HG03139 (cell line): ENCODE measurements around the gene KCNH6.
A peak's percentile ranks its signal among the peaks of the same experiment; 100 is the strongest.

ENCODE experiments used
- ATAC-seq: cut with Tn5 transposase; IDR thresholded peaks from one replicate; pipeline ENCODE4 v1.9.1; 2021; ENCODE audit not compliant: unreplicated experiment

Gene KCNH6

DNA sequence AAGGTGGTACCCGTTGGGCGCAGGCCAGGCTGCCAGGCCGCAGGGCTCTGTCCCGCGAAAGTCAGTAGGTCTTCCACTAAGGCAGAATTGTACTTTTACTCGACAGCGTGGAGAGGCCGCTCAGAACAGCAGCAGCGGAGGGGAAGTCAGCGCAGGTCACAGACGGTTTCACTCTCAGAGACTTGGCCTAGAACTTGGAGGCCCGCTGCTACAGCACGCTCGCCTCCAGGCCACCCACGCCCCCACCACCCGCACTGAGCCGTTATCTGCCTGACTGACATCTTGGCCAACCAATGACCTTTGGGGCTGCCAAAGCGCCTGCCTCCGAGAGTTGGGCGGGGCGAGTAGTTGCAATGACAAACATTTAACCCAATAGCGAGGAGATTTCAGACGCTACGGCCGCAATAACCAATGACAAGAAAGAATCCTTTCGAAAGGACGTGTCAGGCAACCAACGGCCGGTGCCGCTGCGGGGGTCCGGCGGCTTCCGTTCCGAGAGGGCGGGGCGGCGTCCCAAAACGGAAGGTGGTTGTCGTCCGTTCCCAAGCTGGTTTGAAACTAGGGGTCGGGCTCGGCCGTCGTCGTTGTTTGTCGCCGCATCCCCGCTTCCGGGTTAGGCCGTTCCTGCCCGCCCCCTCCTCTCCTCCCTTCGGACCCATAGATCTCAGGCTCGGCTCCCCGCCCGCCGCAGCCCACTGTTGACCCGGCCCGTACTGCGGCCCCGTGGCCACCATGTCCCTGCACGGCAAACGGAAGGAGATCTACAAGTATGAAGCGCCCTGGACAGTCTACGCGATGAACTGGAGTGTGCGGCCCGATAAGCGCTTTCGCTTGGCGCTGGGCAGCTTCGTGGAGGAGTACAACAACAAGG lies 27.0 kb downstream of the KCNH6 start, which contains the start of gene DCAF7:
DCAF7 (plus strand) TSS at position 532 of the 871 bp plus-strand sequence; CDS start at position 733, 201 bp downstream.
- peak; percentile 89 for ATAC-seq

DNA sequence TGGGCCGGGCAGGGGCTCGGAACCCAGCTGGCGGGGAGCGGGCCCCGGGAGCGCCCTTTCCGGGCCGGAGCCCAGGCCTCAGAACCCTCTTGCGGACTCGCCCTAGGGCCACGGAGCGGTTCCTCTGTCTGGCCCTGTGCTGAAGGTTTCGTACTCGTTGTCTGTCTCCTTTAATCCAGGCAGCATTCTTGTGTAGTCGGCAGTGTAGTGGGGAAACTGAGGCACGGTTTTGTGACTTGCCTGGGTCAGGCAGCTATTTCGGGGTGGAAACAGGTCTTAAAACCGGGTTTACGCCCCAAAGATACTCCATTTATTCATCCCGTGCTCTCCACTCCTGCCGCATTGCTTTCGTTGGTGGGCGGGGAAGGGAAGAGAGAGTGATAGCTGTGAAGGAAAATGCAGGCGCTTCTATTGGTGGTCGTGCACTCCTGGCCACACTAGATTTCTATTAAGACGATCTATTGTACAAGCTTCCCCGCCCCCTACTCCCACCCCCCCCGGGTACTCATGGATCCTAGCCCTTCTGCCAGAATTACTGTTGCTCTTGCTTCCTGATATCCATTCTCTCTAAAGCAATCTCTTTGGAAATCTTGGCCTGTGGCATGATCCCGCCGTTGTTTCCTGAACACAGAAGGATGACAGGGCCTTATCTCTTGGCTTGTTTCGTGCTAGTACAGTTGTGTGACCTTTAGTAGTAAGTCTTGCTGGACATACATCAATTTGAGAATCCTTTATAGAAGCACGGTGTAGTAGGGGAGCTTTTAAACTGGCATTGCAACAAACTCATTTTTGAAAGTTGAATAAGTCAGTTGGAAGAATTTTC lies 27.9 kb downstream of the KCNH6 start:
- ATAC-seq, result peak; percentile 1

DNA sequence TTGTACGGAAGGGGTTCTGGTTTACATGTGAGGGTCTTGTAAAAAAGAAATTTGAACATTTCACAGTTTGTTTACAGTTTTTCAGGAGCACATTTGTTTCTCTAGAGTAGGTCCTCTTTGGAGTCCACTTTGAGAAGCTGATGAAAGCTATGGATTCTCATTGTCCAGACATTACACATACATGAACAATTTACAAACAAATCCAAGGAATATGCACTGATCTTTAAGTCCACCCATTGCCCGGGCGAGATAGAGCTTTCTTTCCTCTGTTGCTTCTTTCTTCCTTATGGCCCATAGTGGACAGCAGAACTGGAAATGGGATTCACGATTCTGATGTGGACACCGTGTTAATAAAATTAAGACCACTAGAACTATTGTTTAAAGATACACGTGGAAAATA lies 29.1 kb downstream of the KCNH6 start:
- ATAC-seq, result no peak

DNA sequence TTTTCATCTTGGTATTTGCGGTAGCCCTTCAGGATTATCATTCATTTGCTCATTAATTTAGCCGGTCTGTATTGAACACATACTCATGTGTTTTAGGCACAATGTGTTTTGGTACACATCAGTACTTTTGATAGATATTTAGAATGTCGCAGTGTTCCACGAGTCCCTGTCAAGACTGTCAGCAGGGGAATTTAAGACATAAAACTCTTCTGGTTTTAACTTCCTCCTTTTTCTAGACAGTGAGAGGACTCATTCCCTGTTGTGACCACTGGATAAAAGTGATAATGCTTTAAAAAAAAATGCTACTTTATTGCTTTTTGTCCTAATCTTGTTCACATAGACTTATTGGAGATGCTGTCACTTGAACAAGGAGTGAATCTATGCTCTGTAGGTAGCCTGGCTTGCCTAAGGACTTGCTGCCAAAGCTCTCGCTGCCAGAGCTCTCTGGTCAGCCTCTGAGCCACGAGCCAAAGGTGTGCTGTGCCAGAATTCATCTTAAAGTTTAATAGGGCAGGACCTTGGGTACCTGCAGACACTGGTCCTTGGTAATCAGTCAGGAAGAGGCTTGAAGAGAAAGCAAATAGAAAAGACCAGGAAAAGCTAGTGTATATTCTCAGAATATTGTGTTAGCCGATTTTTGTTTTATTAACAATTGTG lies 32.5 kb downstream of the KCNH6 start:
- ATAC-seq, result no peak

DNA sequence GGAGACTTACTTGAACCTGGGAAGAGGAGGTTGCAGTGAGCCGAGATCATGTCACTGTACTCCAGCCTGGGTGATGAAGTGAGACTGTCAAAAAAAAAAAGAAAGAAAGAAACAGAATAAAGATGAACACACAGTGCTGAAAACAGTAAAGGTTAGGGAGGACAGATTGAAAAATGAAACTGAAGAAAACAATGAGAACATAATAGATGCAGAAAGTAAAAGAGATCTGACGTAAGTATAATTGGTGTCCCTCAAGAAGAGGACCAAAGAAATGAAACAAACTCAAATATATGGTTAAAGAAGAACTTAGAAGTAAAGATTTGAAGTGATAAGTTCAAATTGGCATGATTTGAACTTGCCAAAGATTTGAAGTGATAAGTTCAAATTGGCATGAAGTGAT lies 34.3 kb downstream of the KCNH6 start:
- ATAC-seq, result no peak

DNA sequence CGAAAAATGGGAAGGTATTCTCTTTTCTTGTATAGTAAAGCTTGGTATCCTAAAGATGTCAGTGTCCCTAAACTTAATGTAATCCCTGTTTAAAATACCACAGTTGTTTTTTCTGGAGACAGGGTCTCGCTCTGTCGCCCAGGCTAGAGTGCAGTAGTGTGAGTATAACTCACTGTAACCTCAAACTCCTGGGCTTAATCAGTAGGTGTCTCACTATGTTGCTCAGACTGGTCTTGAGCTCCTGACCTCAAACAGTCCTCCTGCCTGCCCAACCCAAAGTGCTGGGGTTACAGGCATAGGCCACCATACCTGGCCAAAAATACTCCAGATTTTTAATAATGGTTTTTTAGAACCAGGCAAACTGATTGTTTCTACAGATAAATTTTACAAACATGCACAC lies 35.3 kb downstream of the KCNH6 start:
- ATAC-seq, result no peak

DNA sequence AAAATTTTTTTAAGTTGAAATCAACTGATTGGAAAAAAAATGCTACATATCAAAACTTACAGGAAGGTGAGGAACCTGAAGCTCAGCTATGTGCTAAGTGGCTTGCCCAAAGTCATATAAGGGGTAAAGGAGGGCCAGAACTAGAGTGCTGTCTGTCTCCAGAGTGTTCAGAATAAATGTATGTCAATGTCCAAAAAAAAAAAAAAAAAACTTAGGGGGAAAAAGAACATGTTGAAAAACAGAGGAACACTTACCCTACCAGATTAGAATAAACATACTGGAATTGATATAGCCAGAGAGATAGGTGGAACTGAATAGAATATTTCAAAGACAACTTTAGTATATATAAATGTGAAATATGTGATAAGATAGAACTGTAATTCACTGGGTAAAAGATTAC lies 38.7 kb downstream of the KCNH6 start:
- no peak for ATAC-seq

DNA sequence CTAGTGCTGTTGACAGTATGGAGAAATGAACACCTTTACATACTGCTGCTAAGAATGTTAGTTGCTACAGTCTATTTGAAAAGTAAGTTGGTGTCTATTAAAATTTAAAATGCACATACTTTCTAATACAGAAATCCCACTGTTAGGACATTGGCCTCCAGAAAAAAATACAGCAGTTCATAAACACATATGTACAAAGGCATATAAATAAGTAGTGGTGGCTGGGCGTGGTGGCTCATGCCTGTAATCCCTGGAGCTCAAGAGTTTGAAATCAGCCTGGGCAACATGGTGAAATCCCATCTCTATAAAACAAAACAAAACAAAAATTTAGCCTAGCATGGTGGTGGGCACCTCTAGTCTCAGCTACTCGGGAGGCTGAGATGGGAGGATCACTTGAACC lies 40.2 kb downstream of the KCNH6 start:
- ATAC-seq, result no peak

DNA sequence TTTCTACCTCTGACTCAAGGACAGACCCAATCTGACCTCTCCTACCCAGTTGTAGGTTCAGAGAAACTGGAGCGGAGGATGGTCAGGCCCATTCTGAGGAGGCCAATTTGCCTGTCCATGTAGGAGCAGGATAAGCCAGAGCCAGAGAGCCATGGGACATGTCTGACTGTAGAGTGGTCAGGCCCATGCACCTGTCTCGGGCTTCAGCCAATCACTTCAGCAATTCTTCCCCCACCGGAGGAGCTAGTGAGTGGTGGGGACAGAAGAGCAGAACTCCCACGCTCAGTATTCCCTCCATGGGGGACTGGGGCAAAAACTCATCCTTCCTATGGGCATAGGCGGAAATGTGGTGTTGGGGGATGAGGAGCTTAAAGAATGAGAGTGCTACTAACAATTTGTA lies 41.4 kb downstream of the KCNH6 start:
- ATAC-seq, result no peak

DNA sequence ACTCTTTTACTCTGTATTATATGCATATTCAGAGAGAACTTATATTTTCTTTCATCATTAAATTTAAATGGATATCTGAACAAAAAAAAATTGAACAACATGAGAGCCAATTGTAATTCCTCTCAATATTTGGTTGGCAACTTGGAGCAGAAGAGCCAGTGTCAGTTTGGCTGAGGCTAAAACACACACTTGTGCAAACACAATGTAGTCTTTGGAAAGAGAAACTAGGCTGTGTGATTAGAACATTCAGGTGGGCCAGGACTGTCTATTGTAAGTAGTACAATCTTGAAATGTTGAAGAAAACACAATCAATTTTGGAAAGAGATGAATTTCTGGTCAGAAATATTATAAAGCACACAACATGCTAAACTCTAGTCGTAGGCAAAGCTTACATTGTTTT lies 44.1 kb downstream of the KCNH6 start:
- no peak for ATAC-seq

DNA sequence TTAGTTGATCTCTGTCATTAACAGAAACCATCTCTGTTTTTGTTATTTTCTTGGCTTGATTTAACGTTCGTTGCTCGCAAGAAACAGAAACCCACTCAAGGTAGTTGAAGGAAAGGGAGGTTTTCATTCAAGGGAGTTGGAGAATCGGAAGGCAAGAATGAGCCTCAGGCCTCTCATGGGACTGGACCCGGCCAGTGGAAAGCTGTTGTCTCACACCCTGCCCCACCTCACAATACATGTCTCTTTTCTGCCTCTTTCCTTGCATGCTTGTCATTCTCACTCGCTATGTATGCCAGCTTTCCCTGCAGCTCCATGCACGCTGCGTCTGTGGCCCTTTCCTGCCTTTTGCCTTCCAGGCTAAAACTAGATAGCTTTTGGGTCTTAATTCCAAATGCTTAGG lies 45.4 kb downstream of the KCNH6 start:
- no peak for ATAC-seq

DNA sequence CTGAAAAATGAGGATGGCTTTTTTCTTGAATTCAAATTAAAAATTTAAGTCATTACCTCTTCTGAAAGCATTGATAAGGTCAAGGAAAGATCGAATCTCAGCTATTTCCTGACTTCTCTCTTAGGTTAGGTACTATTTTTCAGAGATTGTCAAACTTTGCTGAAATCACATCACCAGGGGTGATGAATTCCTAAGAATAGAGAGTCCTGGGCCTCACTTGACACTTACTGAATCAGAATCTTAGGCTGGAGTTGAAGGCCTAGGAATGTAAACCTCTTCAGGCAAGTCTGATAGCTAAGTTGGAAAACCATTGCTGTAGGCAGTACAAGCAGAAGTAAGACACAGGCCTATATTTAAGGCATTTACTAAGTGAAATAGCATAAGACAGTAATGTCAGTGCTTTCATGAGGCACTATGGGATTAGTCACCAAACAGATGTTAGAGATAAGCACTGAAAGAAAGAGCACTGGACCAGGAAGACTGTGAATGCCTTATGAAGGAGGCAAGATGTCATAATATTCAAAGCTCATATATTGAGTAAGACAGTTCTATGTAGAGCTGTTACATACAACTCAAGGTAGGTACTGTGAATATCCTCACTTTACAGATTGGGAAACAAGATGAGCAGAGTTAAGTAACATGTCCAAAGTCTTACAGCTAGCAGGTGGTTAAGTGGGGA lies 48.6 kb downstream of the KCNH6 start:
- ATAC-seq, result no peak

DNA sequence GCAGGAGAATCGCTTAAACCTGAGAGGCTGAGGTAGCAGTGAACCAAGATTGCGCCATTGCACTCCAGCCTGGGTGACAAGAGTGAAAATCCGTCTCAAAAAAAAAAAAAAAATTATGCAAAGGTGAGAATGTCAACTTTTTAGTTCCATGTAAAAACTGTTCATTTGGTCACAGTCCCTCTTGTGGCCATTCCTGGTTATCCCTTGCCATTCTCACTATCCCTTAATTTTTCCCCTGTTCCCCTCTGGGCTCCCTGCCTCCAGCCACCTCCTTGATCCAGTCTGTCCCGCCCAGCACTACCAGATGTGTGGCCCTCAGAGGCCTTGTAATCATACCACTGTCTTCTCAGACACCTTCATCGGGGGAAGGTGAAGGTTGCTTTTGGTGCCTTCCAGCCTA lies 50.5 kb downstream of the KCNH6 start:
- ATAC-seq, result no peak

DNA sequence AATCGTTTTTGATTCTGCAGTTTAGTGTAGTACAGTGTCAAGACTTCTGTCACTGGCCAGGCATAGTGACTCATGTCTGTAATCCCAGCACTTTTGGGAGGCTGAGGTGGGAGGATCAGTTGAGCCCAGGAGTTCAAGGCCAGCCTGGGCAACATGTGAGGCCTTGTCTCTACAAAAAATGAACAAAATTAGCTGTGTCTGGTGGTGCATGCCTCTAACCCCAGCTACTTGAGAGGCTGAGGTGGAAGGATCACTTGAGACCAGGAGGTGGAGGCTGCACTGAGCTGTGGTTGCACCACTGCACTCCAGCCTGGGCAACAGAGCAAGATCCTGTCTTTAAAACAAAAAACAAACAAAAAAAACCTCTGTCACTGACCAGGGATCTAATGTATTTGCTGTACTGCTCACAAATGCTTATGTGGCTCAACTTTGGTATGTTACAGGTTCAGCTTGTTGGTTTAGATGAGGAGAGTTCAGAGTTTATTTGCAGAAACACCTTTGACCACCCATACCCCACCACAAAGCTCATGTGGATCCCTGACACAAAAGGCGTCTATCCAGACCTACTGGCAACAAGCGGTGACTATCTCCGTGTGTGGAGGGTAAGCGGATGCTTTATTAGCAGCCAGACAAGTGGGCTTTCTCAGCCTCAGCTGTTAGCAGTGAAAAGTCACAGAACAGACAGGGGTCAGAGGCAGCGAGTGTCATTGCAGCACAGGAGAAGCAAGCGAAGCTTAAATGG lies 55.0 kb downstream of the KCNH6 start:
- no peak for ATAC-seq

DNA sequence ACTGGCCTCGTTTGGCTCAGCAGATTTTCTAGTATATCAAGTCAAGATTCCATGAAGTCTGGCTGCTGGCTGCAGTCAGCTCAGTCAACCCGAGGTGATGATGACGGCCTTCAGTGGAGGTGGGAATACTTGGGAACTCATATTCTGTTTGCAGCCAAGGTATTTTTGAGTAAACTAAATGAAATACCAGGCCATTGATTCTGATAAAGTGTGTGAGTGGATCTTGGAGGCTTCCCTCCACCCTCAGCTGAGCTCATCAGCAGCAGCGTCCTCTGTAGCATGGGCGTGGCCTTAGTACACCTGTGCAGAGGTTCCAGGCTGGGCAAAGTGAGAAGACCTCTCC lies 55.6 kb downstream of the KCNH6 start:
- ATAC-seq, result no peak

DNA sequence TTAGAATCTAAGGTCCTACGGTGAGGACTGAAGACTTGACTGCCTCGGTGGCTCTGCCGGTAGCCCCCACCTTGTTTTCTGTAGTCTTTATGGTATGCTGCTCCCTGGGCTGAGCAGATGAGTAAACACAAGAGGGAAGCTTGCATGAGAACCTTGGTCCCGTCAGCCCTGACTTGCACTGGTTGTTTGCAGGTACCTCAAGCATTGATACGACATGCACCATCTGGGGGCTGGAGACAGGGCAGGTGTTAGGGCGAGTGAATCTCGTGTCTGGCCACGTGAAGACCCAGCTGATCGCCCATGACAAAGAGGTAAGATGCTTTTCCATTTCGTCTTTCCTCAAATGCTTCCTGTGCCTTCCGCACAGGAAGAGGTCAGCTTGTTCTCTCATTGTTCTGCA lies 56.5 kb downstream of the KCNH6 start:
- no peak for ATAC-seq

DNA sequence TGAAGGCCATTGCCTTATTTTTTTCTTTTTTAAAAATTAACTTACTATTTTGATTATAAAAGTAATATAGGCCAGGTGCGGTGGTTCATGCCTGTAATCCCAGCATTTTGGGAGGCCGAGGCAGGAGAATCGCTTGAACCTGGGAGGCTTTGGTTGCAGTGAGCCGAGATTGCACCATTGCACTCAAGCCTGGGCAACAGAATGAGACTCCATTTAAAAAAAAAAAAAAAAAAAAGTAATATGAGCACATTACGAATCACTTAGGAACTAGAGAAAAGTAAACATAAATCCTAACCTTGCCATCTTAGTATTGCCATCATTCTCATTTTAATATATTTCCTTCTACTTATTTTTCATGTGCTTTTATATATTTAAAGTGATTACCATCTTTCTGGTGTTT lies 64.6 kb downstream of the KCNH6 start:
- ATAC-seq, result no peak

DNA sequence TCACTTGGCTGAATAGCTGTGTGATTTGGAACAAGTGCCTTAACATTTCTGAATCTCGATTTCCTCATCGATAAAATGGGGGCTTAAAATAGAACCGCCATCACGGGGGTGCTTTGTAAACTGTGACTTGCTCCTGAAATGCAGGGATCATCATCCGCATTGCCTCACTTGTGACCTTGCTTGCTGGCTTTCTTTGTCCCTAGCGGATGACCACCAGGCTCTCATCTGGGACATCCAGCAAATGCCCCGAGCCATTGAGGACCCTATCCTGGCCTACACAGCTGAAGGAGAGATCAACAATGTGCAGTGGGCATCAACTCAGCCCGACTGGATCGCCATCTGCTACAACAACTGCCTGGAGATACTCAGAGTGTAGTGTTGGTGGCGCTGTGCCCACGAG lies 65.6 kb downstream of the KCNH6 start:
- ATAC-seq, result no peak

DNA sequence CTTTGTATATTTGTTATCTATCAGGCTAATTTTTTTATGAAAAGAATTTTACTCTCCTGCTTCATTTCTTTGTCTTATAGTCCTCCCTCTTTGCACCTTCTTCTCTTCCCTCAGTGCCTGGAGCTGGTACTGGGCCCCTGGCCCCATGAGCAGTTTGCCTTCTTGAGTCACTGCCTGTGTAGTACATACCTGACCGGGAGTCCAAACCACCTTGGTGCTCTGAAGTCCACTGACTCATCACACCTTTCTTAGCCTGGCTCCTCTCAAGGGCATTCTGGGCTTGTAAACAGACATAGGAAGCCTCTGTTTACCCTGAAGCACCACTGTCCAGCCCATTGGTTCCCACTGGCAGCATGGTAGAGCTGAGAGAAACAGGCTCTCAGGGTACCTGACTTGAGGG lies 66.5 kb downstream of the KCNH6 start:
- ATAC-seq, result no peak

DNA sequence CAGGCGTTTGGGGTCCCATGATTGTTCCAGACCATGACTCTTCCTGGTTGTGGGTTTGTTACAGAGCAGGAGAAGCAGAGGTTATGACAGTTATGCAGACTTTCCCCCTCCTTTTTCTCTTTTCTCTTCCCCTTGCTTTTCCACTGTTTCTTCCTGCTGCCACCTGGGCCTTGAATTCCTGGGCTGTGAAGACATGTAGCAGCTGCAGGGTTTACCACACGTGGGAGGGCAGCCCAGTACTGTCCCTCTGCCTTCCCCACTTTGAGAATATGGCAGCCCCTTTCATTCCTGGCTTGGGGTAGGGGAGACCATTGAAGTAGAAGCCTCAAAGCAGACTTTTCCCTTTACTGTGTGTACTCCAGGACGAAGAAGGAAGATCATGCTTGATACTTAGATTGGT lies 69.6 kb downstream of the KCNH6 start:
- no peak for ATAC-seq

DNA sequence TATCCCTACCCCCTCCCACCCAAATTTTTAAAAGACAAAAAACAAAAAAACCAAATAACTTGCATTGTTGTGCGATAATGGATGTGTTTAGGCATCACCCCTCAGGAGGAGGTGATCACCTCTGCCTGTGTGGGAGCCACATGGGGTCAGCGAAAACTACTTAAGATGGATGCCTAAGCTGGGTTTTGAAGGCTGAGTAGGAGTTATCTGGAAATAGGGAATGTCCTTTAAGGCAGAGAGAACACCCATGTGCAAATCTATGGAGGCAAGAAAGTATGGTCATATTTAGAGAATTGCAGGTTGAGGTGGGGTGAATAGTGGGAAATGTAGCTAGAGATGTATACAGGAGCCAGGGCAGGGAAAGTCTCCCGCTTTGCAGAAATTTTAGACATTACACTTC lies 72.0 kb downstream of the KCNH6 start:
- ATAC-seq, result no peak
